ENCODE results near the gene FOSL1.

Gene FOSL1

DNA sequence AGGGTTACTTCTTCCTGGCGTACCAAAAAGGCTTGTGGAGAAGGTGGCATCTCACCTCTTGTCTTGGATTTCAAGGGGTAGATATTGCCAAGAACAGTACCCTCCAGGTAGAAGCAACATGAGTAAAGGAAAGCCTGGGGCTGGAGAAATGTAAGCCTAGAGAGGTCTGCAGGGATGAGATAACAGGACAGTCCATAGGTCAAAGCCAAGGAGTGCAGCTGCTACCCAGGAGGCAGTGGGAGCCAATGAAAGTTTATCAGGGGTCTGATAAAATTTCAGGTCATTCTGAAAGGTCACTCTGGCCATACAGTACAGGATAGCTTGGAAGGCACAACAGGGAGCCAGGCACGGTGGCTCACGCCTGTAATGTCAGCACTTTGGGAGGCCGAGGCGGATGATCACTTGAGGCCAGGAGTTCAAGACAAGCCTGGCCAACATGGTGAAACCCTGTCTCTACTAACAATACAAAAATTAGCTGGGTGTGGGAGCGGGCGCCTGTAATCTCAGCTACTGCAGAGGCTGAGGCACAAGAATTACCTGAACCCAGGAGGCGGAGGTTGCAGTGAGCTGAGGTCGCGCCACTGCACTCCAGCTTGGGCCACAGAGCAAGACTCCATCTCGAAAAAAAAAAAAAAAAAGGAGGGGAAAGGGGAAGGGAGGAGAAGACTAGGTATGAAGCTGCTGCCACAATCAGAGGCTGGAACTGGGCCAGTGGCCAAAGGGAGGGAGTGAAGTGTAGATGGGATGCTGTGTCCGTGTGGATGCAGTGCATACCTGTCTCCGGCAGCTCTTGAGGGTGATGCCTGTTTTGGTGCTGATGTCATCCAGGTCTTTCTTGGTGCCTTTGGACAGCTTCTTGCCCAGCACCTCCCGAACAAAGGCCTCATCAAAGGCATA lies 13.1 kb downstream of the FOSL1 start:
- no peaks in the 10 kb centered on the region for H3K27me3 ChIP-seq (ENCODE audit: control insufficient read depth, insufficient read depth, low read length)
- H2AFZ ChIP-seq, result no peak overlapping the region
- no peaks in the 10 kb centered on the region for H3K9me3 ChIP-seq (ENCODE audit: control insufficient read depth, low read length)
- TF ChIP-seq, protein P1, sequence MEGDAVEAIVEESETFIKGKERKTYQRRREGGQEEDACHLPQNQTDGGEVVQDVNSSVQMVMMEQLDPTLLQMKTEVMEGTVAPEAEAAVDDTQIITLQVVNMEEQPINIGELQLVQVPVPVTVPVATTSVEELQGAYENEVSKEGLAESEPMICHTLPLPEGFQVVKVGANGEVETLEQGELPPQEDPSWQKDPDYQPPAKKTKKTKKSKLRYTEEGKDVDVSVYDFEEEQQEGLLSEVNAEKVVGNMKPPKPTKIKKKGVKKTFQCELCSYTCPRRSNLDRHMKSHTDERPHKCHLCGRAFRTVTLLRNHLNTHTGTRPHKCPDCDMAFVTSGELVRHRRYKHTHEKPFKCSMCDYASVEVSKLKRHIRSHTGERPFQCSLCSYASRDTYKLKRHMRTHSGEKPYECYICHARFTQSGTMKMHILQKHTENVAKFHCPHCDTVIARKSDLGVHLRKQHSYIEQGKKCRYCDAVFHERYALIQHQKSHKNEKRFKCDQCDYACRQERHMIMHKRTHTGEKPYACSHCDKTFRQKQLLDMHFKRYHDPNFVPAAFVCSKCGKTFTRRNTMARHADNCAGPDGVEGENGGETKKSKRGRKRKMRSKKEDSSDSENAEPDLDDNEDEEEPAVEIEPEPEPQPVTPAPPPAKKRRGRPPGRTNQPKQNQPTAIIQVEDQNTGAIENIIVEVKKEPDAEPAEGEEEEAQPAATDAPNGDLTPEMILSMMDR (IDR thresholded peaks at IDR 0.05), result no peak
- peak overlapping the region; percentile 87 for H3K27ac ChIP-seq
- peak overlapping the region; percentile 70 for H3K4me2 ChIP-seq (ENCODE audit: low read length)
- no peaks in the 10 kb centered on the region for H3K36me3 ChIP-seq (ENCODE audit: control insufficient read depth, insufficient read depth, low read length)
- no peak overlapping the region for H3K9ac ChIP-seq
- H3K4me1 ChIP-seq, result peaks cover 8% of the 10 kb centered on the region
- peak overlapping the region; percentile 77 for H3K4me3 ChIP-seq (ENCODE audit: low read depth, low read length)
- H3K79me2 ChIP-seq, result no peaks in the 10 kb centered on the region

- peaks cover 8% of the 10 kb centered on the region for H3K4me1 ChIP-seq
- TF ChIP-seq, protein P1 (IDR thresholded peaks at IDR 0.05), result no peak
- no peaks in the 10 kb centered on the region for H3K79me2 ChIP-seq
- no peak overlapping the region for H3K4me2 ChIP-seq (ENCODE audit: low read length)
- no peak overlapping the region for H2AFZ ChIP-seq
- H3K36me3 ChIP-seq (ENCODE audit: control insufficient read depth, insufficient read depth, low read length), result no peaks in the 10 kb centered on the region
- H3K9me3 ChIP-seq (ENCODE audit: control insufficient read depth, low read length), result no peaks in the 10 kb centered on the region
- H3K9ac ChIP-seq, result no peak overlapping the region
- no peaks in the 10 kb centered on the region for H3K27me3 ChIP-seq (ENCODE audit: control insufficient read depth, insufficient read depth, low read length)
- no peak overlapping the region for H3K4me3 ChIP-seq (ENCODE audit: low read depth, low read length)
- H3K27ac ChIP-seq, result no peak overlapping the region
These were observed 14.2 kb downstream of the FOSL1 start for GRCh38 chr11:65885808-65886536.

DNA sequence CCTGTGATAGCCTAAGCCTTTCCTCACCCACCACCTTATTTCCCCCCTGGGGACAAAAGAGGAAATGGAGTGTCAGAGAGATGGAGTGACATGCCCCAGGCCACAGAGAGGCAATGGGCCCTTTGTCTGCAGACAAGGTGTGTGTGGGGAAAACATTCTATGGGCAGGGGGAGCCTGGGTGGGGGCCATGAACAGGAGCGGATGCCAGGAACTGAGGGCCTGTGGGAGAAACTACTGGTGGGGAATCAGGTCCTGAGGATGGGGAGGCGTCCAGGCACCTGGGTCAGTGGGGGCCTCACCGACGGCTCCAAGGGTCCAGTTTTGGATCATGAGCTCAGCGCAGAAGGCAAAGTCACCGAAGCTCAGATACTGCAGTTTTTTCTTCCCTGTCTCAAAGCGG lies 15.0 kb downstream of the FOSL1 start:
- no peak overlapping the region for H3K4me2 ChIP-seq (ENCODE audit: low read length)
- no peak overlapping the region for H3K9ac ChIP-seq
- peaks cover 8% of the 10 kb centered on the region for H3K4me1 ChIP-seq
- no peaks in the 10 kb centered on the region for H3K36me3 ChIP-seq (ENCODE audit: control insufficient read depth, insufficient read depth, low read length)
- TF ChIP-seq, protein P1 (IDR thresholded peaks at IDR 0.05), result no peak
- no peaks in the 10 kb centered on the region for H3K27me3 ChIP-seq (ENCODE audit: control insufficient read depth, insufficient read depth, low read length)
- no peak overlapping the region for H3K27ac ChIP-seq
- no peak overlapping the region for H3K4me3 ChIP-seq (ENCODE audit: low read depth, low read length)
- no peaks in the 10 kb centered on the region for H3K79me2 ChIP-seq
- no peaks in the 10 kb centered on the region for H3K9me3 ChIP-seq (ENCODE audit: control insufficient read depth, low read length)
- H2AFZ ChIP-seq, result no peak overlapping the region

DNA sequence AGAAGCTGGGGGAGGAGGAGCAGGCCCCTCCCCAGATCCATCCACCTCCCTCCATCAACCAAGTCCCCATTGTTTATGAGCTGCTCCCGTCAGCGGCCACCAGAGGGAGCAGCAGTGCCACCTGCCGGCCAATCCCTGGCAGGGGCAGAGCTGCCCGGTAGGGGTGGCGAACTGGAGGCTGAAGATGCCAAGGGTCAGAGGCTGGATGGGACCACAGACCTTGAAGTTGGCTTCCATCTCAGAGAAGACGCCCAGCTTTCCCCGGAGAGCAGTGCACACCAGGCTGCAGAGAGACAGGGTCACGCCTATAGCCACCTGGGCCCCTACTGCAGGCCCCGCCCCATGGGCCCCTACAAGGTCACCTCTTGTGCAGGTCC lies 15.5 kb downstream of the FOSL1 start:
- TF ChIP-seq, protein P1 (IDR thresholded peaks at IDR 0.05), result peak; percentile 90
- Histone ChIP-seq H3K9ac (no peak overlapping the region), H3K36me3 (ENCODE audit: control insufficient read depth, insufficient read depth, low read length) (no peaks in the 10 kb centered on the region)

More for the DNA sequence above, 15.5 kb downstream of the FOSL1 start:
- Histone ChIP-seq H3K27me3 (ENCODE audit: control insufficient read depth, insufficient read depth, low read length) (no peaks in the 10 kb centered on the region), H3K4me3 (ENCODE audit: low read depth, low read length) (no peak overlapping the region), H2AFZ (no peak overlapping the region), H3K79me2 (no peaks in the 10 kb centered on the region), H3K4me1 (peaks cover 5% of the 10 kb centered on the region), H3K4me2 (ENCODE audit: low read length) (no peak overlapping the region), H3K27ac (no peak overlapping the region), H3K9me3 (ENCODE audit: control insufficient read depth, low read length) (no peaks in the 10 kb centered on the region)
